B cell (primary cell): Measurements from ENCODE around the gene EPS8L3. TPM values are rescaled to one million over a fixed set of nuclear protein-coding genes. Genes with fewer than 3 reads are reported as not detected.

Source experiments
- ATAC-seq: fragments of 200-7000 bp; cut with Tn5 transposase; one replicate; pipeline ENCODE4 v1.10.0; 2021; ENCODE audit warnings: low read depth, mild to moderate bottlenecking, moderate number of reproducible peaks, moderate library complexity
- CTCF ChIA-PET: fragments of 350-600 bp; sonication (Branson Sonifier 250); formaldehyde crosslinking; loops from one replicate; lab custom pipeline; 2021; ENCODE audit warnings: antibody characterized with exemption, inconsistent platforms; lab: Charles Lee
- POLR2A ChIA-PET: fragments of 350-600 bp; sonication (Branson Sonifier 250); formaldehyde crosslinking; loops from one replicate; lab custom pipeline; 2021; ENCODE audit warnings: antibody characterized with exemption; lab: Charles Lee
- DNase-seq: peaks from one replicate; pipeline ENCODE4 v3.0.0; 2013
- H2AFZ ChIP-seq: 2 replicates; pipeline ENCODE4 v1.6.1; 2012; ENCODE audit warnings: mild to moderate bottlenecking, low read depth, low read length; ENCODE audit not compliant: insufficient read depth, poor library complexity, severe bottlenecking
- H3K27ac ChIP-seq, 2 donors: 1 replicate in 1 of 2; 2 replicates in 1 of 2; pipeline ENCODE4 v1.5.1; 2012 to 2013; ENCODE audit warnings: low read length in 2 of 2, mild to moderate bottlenecking in 2 of 2, moderate library complexity in 1 of 2
- H3K27me3 ChIP-seq, 4 experiments: fragments of 200-600 bp in 1 of 4; sonication (generic) in 1 of 4; replicated peaks in 1 of 4; 1 replicate in 2 of 4; 2 replicates in 2 of 4; pipeline versions ENCODE4 v1.6.1 to v1.7.0; 2013 to 2016; ENCODE audit warnings: low read length in 3 of 4, mild to moderate bottlenecking in 2 of 4, mixed read lengths in 1 of 4, moderate library complexity in 1 of 4; ENCODE audit not compliant: insufficient read depth in 4 of 4, control insufficient read depth in 3 of 4; ENCODE audit errors: control extremely low read depth in 1 of 4
- H3K36me3 ChIP-seq, 2 experiments: replicated peaks in 1 of 2; 1 replicate in 1 of 2; 2 replicates in 1 of 2; pipeline versions ENCODE4 v1.6.1 to v1.7.1; 2013; ENCODE audit warnings: low read length in 1 of 2; ENCODE audit not compliant: insufficient read depth in 2 of 2, control insufficient read depth in 1 of 2; ENCODE audit errors: control extremely low read depth in 1 of 2, extremely low read depth in 1 of 2
- H3K4me1 ChIP-seq, 2 donors: fragments of 200-600 bp in 1 of 2; sonication (generic) in 1 of 2; 1 replicate in 1 of 2; 2 replicates in 1 of 2; pipeline versions ENCODE4 v1.5.1 to v1.6.1; 2013 to 2017; ENCODE audit warnings: low read length in 2 of 2; ENCODE audit not compliant: control insufficient read depth in 2 of 2, insufficient read depth in 2 of 2
- H3K4me2 ChIP-seq: replicated peaks from 2 replicates; pipeline ENCODE3; 2012; ENCODE audit warnings: mild to moderate bottlenecking, low read depth, low read length; ENCODE audit not compliant: poor library complexity, severe bottlenecking
- H3K4me3 ChIP-seq, 5 experiments: fragments of 200-600 bp in 1 of 5; sonication (generic) in 1 of 5; 1 replicate in 3 of 5; 2 replicates in 2 of 5; pipeline versions ENCODE4 v1.5.1 to v1.7.0; 2011 to 2016; ENCODE audit warnings: low read length in 4 of 5, mild to moderate bottlenecking in 4 of 5, low read depth in 2 of 5, control low read depth in 1 of 5, moderate library complexity in 1 of 5; ENCODE audit not compliant: insufficient read depth in 1 of 5; ENCODE audit errors: control extremely low read depth in 1 of 5, extremely low read depth in 1 of 5
- H3K79me2 ChIP-seq: fragments of 200-600 bp; sonication (generic); one replicate; pipeline ENCODE4 v1.6.0; 2016; ENCODE audit warnings: low read length; ENCODE audit not compliant: control insufficient read depth, insufficient read depth
- H3K9ac ChIP-seq: fragments of 200-600 bp; sonication (generic); 2 replicates; pipeline ENCODE4 v1.6.1; 2017; ENCODE audit warnings: mild to moderate bottlenecking, low read length, moderate library complexity
- H3K9me3 ChIP-seq, 3 donors: one replicate each; pipeline versions ENCODE4 v1.6.1 to v1.7.1; 2013; ENCODE audit warnings: low read length in 2 of 3; ENCODE audit not compliant: control insufficient read depth in 2 of 3, insufficient read depth in 1 of 3; ENCODE audit errors: control extremely low read depth in 1 of 3
- H4K20me1 ChIP-seq: 2 replicates; pipeline ENCODE4 v1.6.0; 2012; ENCODE audit warnings: mild to moderate bottlenecking, low read length; ENCODE audit not compliant: insufficient read depth, control insufficient read depth, poor library complexity, severe bottlenecking
- H3K27ac Mint-ChIP-seq: one replicate; pipeline ENCODE4 v1.8.0; 2021; ENCODE audit warnings: mixed read lengths
- H3K27me3 Mint-ChIP-seq: one replicate; pipeline ENCODE4 v1.8.0; 2021; ENCODE audit warnings: mixed read lengths
- H3K4me1 Mint-ChIP-seq: one replicate; pipeline ENCODE4 v1.8.0; 2021; ENCODE audit warnings: mixed read lengths
- H3K4me3 Mint-ChIP-seq: one replicate; pipeline ENCODE4 v1.8.0; 2021; ENCODE audit warnings: mixed read lengths
- H3K9me3 Mint-ChIP-seq: one replicate; pipeline ENCODE4 v1.8.0; 2022; ENCODE audit warnings: mixed read lengths; ENCODE audit not compliant: insufficient read depth
- EZH2 ChIP-seq: IDR thresholded peaks from 2 replicates; pipeline ENCODE4 v1.6.1; 2012; ENCODE audit warnings: borderline replicate concordance, low read depth, mild to moderate bottlenecking, moderate library complexity, low read length; ENCODE audit not compliant: insufficient read depth, poor library complexity, severe bottlenecking
- WGBS: methylation state at CpG from one replicate; pipeline ENCODE4 v1.1.5; 2013; ENCODE audit warnings: missing lambda C conversion rate; ENCODE audit not compliant: insufficient coverage; 5-methylcytosine and 5-hydroxymethylcytosine counted together
- intact Hi-C: fragments of 100-400 bp; cut with micrococcal nuclease; formaldehyde crosslinking; loops from one replicate; pipeline ENCODE4 v1.10.0; 2022
- polyA plus RNA-seq: library from polyadenylated mRNA; depleted of rRNA; stranded (reverse); fragments of >200 nt; gene quantifications from 2 replicates; pipeline ENCODE4 v1.2.3, GENCODE V29; 2012
- total RNA-seq, 2 donors: library from RNA; stranded (reverse); fragments of 120-200 nt in 1 of 2; gene quantifications; 1 replicate in 1 of 2; 2 replicates in 1 of 2; pipeline versions ENCODE4 v1.2.3 to v1.2.4, GENCODE V29; 2013 to 2022
- TF ChIP-seq, protein P1 (sequence below): fragments of 200-600 bp; IDR thresholded peaks from one replicate; pipeline ENCODE4 v1.8.0; 2022; ENCODE audit warnings: antibody characterized with exemption, mild to moderate bottlenecking

The EPS8L3 gene
- total and polyA plus RNA-seq, 2 donors (not counting 1 experiment from before 2014, with no cell fraction given) = not detected

GRCh38 chr1:109802136-109802900 lies 38.6 kb upstream of the EPS8L3 start:
- TF ChIP-seq EZH2 = no peak
- TF ChIP-seq, protein P1, sequence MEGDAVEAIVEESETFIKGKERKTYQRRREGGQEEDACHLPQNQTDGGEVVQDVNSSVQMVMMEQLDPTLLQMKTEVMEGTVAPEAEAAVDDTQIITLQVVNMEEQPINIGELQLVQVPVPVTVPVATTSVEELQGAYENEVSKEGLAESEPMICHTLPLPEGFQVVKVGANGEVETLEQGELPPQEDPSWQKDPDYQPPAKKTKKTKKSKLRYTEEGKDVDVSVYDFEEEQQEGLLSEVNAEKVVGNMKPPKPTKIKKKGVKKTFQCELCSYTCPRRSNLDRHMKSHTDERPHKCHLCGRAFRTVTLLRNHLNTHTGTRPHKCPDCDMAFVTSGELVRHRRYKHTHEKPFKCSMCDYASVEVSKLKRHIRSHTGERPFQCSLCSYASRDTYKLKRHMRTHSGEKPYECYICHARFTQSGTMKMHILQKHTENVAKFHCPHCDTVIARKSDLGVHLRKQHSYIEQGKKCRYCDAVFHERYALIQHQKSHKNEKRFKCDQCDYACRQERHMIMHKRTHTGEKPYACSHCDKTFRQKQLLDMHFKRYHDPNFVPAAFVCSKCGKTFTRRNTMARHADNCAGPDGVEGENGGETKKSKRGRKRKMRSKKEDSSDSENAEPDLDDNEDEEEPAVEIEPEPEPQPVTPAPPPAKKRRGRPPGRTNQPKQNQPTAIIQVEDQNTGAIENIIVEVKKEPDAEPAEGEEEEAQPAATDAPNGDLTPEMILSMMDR = no peak
- peaks cover 2% of the 10 kb centered on the region for H3K4me1 Mint-ChIP-seq
- 83% methylated on average over 12 of the region's 17 CpGs for WGBS
- H3K4me3 ChIP-seq = no peak overlapping the region
- H3K9ac ChIP-seq = no peak overlapping the region
- CTCF ChIA-PET = interaction anchor here (1.2 to 1.5 kb wide), 4 partner anchors 25 to 182 kb away, joined by 3 to 6 read pairs (median 4); partner anchors contain the start of gene AHCYL1
- POLR2A ChIA-PET = no interaction called here
- H3K27me3 ChIP-seq = peaks cover 0 to 6% (median 0%) of the 10 kb centered on the region in 4 experiments
- no peak overlapping the region for H3K27ac Mint-ChIP-seq
- ATAC-seq (no peak), DNase-seq (no peak)
- no peaks in the 10 kb centered on the region for H3K79me2 ChIP-seq
- H3K4me1 ChIP-seq = peaks cover 0 to 10% of the 10 kb centered on the region in 2 donors
- H3K27me3 Mint-ChIP-seq = peaks cover 8% of the 10 kb centered on the region
- no peaks in the 10 kb centered on the region for H3K9me3 ChIP-seq
- H3K9me3 Mint-ChIP-seq = no peaks in the 10 kb centered on the region
- no peak overlapping the region for H3K27ac ChIP-seq
- no peak overlapping the region for H3K4me2 ChIP-seq
- H3K4me3 Mint-ChIP-seq = no peak overlapping the region
- no peaks in the 10 kb centered on the region for H3K36me3 ChIP-seq
- intact Hi-C loops = no loop called here
- H2AFZ ChIP-seq = no peak overlapping the region
- no peaks in the 10 kb centered on the region for H4K20me1 ChIP-seq

GRCh38 chr1:109801791-109802135 lies 38.0 kb upstream of the EPS8L3 start:
- H3K27me3 Mint-ChIP-seq = peaks cover 12% of the 10 kb centered on the region
- H3K27me3 ChIP-seq = peaks cover 0 to 3% (median 0%) of the 10 kb centered on the region in 4 experiments
- POLR2A ChIA-PET = no interaction called here
- H3K27ac ChIP-seq = no peak overlapping the region
- TF ChIP-seq, protein P1 = no peak
- TF ChIP-seq EZH2 = no peak
- CTCF ChIA-PET = interaction anchor here (1.2 to 1.5 kb wide), 3 partner anchors 24 to 183 kb away, joined by 3 to 6 read pairs (median 4); partner anchors contain the start of gene AHCYL1
- H3K9ac ChIP-seq = no peak overlapping the region
- H3K4me3 ChIP-seq = no peak overlapping the region
- WGBS = 90% methylated on average over 3 of the region's 3 CpGs
- no peaks in the 10 kb centered on the region for H3K36me3 ChIP-seq
- ATAC-seq (no peak), DNase-seq (no peak)
- H3K79me2 ChIP-seq = no peaks in the 10 kb centered on the region
- no peaks in the 10 kb centered on the region for H3K9me3 ChIP-seq
- no peaks in the 10 kb centered on the region for H3K9me3 Mint-ChIP-seq
- no peak overlapping the region for H3K4me3 Mint-ChIP-seq
- H3K27ac Mint-ChIP-seq = no peak overlapping the region
- H3K4me1 Mint-ChIP-seq = no peaks in the 10 kb centered on the region
- H2AFZ ChIP-seq = no peak overlapping the region
- intact Hi-C loops = no loop called here
- H3K4me2 ChIP-seq = no peak overlapping the region
- no peaks in the 10 kb centered on the region for H4K20me1 ChIP-seq
- H3K4me1 ChIP-seq = peaks cover 0 to 6% of the 10 kb centered on the region in 2 donors
